Psoas muscle (tissue), 8 donors: Measurements from ENCODE around the gene UBE2L3. TPM values are rescaled to one million over a fixed set of nuclear protein-coding genes. Genes with fewer than 3 reads are reported as not detected.
A peak's percentile ranks its signal among the peaks of the same experiment; 100 is the strongest.

Experiments
- ATAC-seq, 4 donors: fragments of 200-7000 bp; cut with Tn5 transposase; one replicate each; pipeline ENCODE4 v1.9.1; 2020; ENCODE audit warnings: moderate library complexity in 3 of 4, mild to moderate bottlenecking in 2 of 4
- DNase-seq, 2 donors: peaks; one replicate each; pipeline ENCODE4 v3.0.0-alpha.2; 2020
- H3K27ac ChIP-seq: fragments of 200-600 bp; one replicate; pipeline ENCODE4 v1.8.0; 2022
- H3K27me3 ChIP-seq, 3 donors: fragments of 200-600 bp in 1 of 3; one replicate each; pipeline versions ENCODE4 v1.6.1 to v1.8.0; 2013 to 2022; ENCODE audit warnings: low read length in 2 of 3, mild to moderate bottlenecking in 2 of 3, moderate library complexity in 1 of 3; ENCODE audit not compliant: insufficient read depth in 3 of 3
- H3K36me3 ChIP-seq, 2 donors: fragments of 200-600 bp in 1 of 2; one replicate each; pipeline versions ENCODE4 v1.6.1 to v1.8.0; 2013 to 2022; ENCODE audit warnings: low read depth in 1 of 2, mild to moderate bottlenecking in 1 of 2, moderate library complexity in 1 of 2; ENCODE audit not compliant: insufficient read depth in 1 of 2
- H3K4me1 ChIP-seq: fragments of 200-600 bp; one replicate; pipeline ENCODE4 v1.8.0; 2022
- H3K4me3 ChIP-seq: fragments of 200-600 bp; one replicate; pipeline ENCODE4 v1.8.0; 2022; ENCODE audit warnings: mild to moderate bottlenecking
- H3K9me3 ChIP-seq: fragments of 200-600 bp; one replicate; pipeline ENCODE4 v1.8.0; 2022
- WGBS, 3 donors: extraction: QIAGEN DNeasy Blood & Tissue Kit; methylation state at CpG; one replicate each; pipeline versions ENCODE4 v1.1.6 to v1.1.7; 2013; 5-methylcytosine and 5-hydroxymethylcytosine counted together
- intact Hi-C, 2 donors: fragments of 100-400 bp; cut with DNase I; formaldehyde crosslinking; loops; one replicate each; pipeline versions ENCODE4 v1.11.0 to v1.14.2; 2022
- polyA plus RNA-seq, 3 donors: library from polyadenylated mRNA; stranded (reverse); fragments of 200-250 nt; gene quantifications; one replicate each; pipeline ENCODE4 v1.2.3, GENCODE V29; 2013
- total RNA-seq, 4 donors: library from RNA; stranded (reverse); fragmentation: NEBNext Ultra II Directional in 2 of 4; extraction: Animal tissue kit (Norgen Biotek cat#: 25700) in 2 of 4; gene quantifications; one replicate each; pipeline versions ENCODE4 v1.2.1 to v1.2.4, GENCODE V29; 2021 to 2023
- TF ChIP-seq, protein P1 (sequence below): fragments of 200-600 bp; IDR thresholded peaks from one replicate; pipeline ENCODE4 v1.8.0; 2022; ENCODE audit warnings: antibody characterized with exemption
- donor health status: healthy with polysubstance abuse.
- donor health status: DM: no; HTN: no; CAD: no; lungs with moderate emphysema.
- donor health status: Bipolar disorder and iron deficiency.
- donor health status: healthy.
- donor health status: DM: yes; HTN: yes; CAD: no.
- donor health status: DM: no; HTN: no; CAD: no.
- donor health status: DM: no; HTN: no; CAD: no.
- donor health status: DM: yes; HTN: yes; CAD: no.

UBE2L3 gene
- total and polyA plus RNA-seq, 7 donors = 44.9 to 144 (median 56.7) TPM

DNA sequence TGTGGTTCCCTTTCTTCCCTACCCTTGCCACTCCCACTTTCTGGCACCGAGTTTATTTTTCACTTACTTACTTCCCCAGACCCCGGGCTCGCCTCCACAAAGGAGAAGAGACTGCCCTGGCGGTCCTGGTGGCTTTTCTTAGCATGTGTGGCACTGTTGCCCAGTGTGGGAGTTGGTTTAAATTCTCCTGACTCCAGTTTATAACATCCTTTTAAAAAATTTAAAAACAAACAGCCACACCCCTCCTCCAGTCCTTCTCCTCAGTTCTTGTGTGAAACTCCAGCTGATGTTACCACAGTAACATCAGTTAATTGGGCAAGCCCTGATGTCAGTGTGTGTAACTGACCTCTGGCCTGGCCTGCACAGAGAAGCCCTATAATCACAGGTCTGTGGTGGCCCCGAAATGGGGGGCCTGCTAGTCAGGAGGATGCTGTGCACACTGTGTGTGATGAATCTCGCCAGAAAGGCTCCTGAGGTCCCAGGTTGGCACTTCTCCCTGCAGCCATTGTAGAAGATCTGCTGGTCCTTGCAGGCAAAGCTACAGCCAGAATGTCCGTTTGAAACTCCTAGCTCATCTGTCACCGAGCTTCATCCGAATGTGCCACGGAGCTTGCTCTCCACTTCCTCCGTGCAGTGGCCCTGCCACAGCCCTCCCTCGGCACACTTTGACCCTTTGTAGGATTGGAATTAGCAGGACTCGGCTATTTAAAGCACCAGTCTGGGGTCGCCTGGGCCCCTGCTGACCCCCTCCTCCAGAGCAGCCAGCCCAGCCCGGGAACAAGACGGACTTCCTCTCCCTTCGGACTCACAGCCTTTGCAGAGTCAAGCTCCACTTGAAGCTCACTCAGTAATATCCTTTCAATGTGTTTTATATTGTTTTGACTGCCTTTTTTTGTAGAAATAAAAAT is 54.8 kb downstream of the UBE2L3 start:
- intact Hi-C loops = no loop called here
- H3K27me3 ChIP-seq = no peaks in the 10 kb centered on the region

DNA sequence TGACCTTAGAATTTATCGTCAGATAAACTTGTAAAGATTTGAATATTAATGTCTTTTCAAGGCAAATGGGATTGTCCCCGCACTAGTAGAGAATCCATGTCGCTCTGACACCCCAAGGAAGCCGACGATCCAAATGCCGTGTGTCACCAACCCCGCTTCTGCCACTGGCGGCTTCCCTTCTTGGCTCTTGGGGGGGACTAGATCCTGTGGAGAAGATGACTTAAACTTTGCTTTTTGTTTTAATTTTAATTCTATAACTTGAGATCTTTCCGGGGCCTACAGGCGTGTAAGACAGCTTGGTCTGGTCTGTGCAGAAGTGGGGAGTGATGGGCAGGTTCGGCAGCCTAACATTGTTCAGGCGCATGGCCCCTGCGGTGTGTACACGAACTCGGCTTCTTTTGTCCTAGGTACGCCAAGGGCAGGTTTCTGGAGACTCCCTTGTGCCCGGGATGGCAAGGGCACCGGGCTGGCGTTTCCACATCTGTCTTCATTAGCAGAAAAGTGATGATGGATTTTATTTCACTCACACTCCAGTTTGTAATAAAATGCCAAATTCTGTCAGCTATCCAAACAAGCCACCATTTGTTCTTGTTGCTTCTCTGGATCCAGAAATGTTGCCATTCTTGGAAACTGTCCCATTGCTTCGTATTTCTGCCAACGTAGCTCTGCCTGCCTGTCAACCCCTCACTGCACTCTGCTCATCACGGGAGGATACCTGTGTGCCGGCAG is 55.6 kb downstream of the UBE2L3 start:
- Histone ChIP-seq H3K27me3 (no peaks in the 10 kb centered on the region), H3K36me3 (peaks cover 0 to 17% of the 10 kb centered on the region in 2 donors), H3K27ac (no peak overlapping the region), H3K9me3 (no peaks in the 10 kb centered on the region), H3K4me3 (no peak overlapping the region), H3K4me1 (peaks cover 33% of the 10 kb centered on the region)
- DNase-seq (no peak), ATAC-seq (peak in 1 of 4 donors; percentile 35)
- WGBS, 3 donors = 52 to 69% (median 57%) methylated on average over 23 of the region's 23 CpGs
- TF ChIP-seq, protein P1, sequence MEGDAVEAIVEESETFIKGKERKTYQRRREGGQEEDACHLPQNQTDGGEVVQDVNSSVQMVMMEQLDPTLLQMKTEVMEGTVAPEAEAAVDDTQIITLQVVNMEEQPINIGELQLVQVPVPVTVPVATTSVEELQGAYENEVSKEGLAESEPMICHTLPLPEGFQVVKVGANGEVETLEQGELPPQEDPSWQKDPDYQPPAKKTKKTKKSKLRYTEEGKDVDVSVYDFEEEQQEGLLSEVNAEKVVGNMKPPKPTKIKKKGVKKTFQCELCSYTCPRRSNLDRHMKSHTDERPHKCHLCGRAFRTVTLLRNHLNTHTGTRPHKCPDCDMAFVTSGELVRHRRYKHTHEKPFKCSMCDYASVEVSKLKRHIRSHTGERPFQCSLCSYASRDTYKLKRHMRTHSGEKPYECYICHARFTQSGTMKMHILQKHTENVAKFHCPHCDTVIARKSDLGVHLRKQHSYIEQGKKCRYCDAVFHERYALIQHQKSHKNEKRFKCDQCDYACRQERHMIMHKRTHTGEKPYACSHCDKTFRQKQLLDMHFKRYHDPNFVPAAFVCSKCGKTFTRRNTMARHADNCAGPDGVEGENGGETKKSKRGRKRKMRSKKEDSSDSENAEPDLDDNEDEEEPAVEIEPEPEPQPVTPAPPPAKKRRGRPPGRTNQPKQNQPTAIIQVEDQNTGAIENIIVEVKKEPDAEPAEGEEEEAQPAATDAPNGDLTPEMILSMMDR = no peak
- intact Hi-C loops = no loop called here

More for the DNA sequence above, 54.8 kb downstream of the UBE2L3 start:
- TF ChIP-seq, protein P1 = no peak
- 75 to 81% (median 80%) methylated on average over 17 of the region's 17 CpGs for WGBS, 3 donors
- Histone ChIP-seq H3K27ac (no peak overlapping the region), H3K4me3 (no peak overlapping the region), H3K4me1 (peaks cover 33% of the 10 kb centered on the region), H3K36me3 (peaks cover 0 to 17% of the 10 kb centered on the region in 2 donors), H3K9me3 (no peaks in the 10 kb centered on the region)
- no peak for ATAC-seq
- DNase-seq = no peak

DNA sequence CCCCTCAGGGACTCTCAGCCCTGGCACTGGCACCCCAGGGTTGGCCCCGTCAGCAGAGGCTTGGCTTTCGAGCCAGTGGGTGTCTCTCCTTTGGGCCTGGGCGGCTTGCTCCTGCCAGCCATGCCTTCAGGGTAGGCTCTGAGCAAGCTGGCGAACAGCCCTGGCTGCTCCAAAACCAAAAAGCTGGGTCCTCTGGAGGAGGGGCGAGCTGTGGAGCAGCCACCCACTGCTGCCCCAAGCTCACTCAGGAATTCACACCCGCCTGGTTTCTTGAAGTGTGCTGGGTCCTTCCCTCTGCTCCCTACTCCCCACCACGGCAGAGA is 56.1 kb downstream of the UBE2L3 start:
- WGBS, 3 donors = 46 to 61% (median 46%) methylated on average over 6 to 7 of the region's 7 CpGs
- H3K27ac ChIP-seq = no peak overlapping the region
- no peaks in the 10 kb centered on the region for H3K9me3 ChIP-seq
- H3K27me3 ChIP-seq = no peaks in the 10 kb centered on the region
- DNase-seq = no peak
- no peak overlapping the region for H3K4me3 ChIP-seq
- peak in 3 of 4 donors; percentile 6 to 20 (median 12) for ATAC-seq
- intact Hi-C loops = no loop called here
- H3K36me3 ChIP-seq = peaks cover 0 to 17% of the 10 kb centered on the region in 2 donors
- H3K4me1 ChIP-seq = peaks cover 33% of the 10 kb centered on the region
- TF ChIP-seq, protein P1 = no peak

DNA sequence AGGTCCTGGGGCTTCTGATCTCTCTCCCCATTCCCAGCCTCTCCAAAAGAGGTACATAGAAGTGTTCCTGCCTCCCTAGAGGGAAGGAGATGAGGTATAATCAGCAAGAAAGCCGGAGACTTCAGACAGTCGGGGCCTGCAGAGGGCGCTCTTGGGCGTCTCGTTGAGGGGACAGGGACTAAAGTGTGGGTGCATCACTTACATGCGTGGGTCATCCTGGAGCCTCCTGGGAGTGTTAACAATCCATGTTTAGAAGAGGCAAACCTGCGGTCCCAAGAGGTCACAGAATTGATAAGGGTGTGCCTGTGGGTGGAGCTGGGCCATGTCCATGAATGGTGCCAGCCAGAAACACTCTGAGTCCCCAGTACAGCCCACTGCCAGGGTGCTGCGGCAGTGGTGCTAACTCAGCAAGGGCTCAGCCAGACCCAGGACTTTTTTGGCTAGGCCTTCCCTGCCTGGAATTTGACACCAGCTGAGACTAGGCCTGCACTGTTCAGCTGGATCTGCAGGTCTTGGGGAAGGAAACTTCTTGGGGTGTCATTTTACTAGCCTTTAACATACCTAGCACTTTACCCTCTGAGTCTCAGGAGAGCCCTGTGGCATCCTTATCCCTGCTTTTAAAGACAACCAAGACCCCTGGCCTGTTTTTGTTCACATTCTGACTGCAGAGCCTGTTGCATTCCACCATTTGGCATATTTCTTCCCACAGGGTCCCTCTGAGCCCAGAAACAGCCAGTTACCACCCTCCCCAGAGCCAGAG is 56.8 kb downstream of the UBE2L3 start:
- Histone ChIP-seq H3K36me3 (peaks cover 0 to 17% of the 10 kb centered on the region in 2 donors), H3K9me3 (no peaks in the 10 kb centered on the region), H3K4me1 (peaks cover 33% of the 10 kb centered on the region), H3K27me3 (no peaks in the 10 kb centered on the region), H3K27ac (no peak overlapping the region), H3K4me3 (no peak overlapping the region)
- ATAC-seq (peak; percentile 60 to 79 (median 73)), DNase-seq (peak; percentile 30 to 67)
- WGBS, 3 donors = 26 to 41% (median 38%) methylated on average over 8 of the region's 8 CpGs
- intact Hi-C loops = loop anchor here in 1 of 2 donors (2.0 kb wide), 1 partner anchor 55 kb away; no protein-coding TSS in a partner anchor
- TF ChIP-seq, protein P1 = no peak
